Measurements from ENCODE around the gene CNTNAP2.

Gene CNTNAP2

DNA sequence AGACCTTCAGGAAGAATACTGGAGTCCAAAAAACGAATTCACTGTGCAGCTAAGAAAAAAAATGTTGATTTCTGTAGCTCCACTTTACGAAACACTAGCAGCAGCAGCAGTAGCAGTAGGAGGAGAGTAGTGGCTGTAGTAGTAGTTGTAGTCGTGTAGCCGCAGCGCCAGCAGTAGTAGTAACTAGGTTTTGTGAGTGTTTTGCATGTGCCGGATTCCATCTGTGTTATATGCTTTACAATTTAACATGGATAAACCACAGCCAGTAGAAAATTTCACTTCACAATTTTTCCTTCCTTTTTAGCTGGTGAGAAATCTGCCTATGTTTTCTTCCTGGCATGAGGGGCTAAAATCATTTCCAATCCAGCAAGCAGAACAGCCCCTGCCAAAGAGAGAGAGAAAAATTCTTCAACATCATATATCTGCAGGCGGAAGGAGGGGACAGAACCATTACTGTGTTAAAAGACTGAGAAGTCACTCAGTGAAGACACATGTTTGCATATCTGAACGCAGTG, 2325.6 kb downstream of the CNTNAP2 start:
- TF ChIP-seq, protein P1, sequence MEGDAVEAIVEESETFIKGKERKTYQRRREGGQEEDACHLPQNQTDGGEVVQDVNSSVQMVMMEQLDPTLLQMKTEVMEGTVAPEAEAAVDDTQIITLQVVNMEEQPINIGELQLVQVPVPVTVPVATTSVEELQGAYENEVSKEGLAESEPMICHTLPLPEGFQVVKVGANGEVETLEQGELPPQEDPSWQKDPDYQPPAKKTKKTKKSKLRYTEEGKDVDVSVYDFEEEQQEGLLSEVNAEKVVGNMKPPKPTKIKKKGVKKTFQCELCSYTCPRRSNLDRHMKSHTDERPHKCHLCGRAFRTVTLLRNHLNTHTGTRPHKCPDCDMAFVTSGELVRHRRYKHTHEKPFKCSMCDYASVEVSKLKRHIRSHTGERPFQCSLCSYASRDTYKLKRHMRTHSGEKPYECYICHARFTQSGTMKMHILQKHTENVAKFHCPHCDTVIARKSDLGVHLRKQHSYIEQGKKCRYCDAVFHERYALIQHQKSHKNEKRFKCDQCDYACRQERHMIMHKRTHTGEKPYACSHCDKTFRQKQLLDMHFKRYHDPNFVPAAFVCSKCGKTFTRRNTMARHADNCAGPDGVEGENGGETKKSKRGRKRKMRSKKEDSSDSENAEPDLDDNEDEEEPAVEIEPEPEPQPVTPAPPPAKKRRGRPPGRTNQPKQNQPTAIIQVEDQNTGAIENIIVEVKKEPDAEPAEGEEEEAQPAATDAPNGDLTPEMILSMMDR (IDR thresholded peaks at IDR 0.05; ENCODE audit: borderline replicate concordance, extremely low read depth, low read length, poor library complexity, severe bottlenecking) = no peak
- no peak for TF ChIP-seq EZH2 (IDR thresholded peaks at IDR 0.05; ENCODE audit: borderline replicate concordance, low read depth, low read length, severe bottlenecking)
- ATAC-seq (ENCODE audit: insufficient read depth, low read depth) = no peak
- H3K79me2 ChIP-seq (ENCODE audit: insufficient read depth, low read length) = no peaks in the 10 kb centered on the region

DNA sequence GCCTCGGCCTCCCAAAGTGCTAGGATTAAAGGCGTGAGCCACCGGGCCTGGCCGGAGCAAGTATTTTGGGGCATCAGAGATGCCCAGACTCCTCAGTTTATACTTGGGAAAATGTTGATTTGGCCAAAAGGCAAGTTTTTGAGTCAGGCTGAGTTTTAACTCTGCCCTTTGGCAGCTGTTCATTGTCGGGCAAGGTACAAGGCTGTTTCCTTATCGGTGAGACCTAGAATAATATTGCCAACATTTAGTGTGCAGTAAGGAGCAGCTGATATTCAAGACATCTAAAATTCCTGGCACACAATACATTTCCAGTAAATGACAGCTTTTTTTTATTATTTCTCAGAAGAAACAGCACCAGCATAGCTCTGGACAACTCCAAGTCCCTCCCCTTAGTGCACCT, 2326.3 kb downstream of the CNTNAP2 start:
- TF ChIP-seq EZH2 (IDR thresholded peaks at IDR 0.05; ENCODE audit: borderline replicate concordance, low read depth, low read length, severe bottlenecking) = no peak
- TF ChIP-seq, protein P1 (IDR thresholded peaks at IDR 0.05; ENCODE audit: borderline replicate concordance, extremely low read depth, low read length, poor library complexity, severe bottlenecking) = no peak
- Histone ChIP-seq H3K4me3 (ENCODE audit: low read depth in 1 of 2, low read length in 2 of 2) (no peak overlapping the region), H3K79me2 (ENCODE audit: insufficient read depth, low read length) (no peaks in the 10 kb centered on the region), H3K9me3 (ENCODE audit: insufficient read depth, low read length, severe bottlenecking) (no peaks in the 10 kb centered on the region), H2AFZ (ENCODE audit: low read depth, low read length) (no peak overlapping the region), H3K36me3 (ENCODE audit: insufficient read depth, low read length) (no peaks in the 10 kb centered on the region), H3K9ac (ENCODE audit: low read depth, low read length) (no peak overlapping the region), H4K20me1 (ENCODE audit: insufficient read depth, low read length) (no peaks in the 10 kb centered on the region), H3K27me3 (ENCODE audit: insufficient read depth, low read length, poor library complexity) (peaks cover 4% of the 10 kb centered on the region), H3K27ac (ENCODE audit: low read length) (no peak overlapping the region), H3K4me2 (ENCODE audit: insufficient read depth, low read length) (no peak overlapping the region), H3K4me1 (ENCODE audit: insufficient read depth, low read length) (no peaks in the 10 kb centered on the region)
- no peak for DNase-seq
- ATAC-seq (ENCODE audit: insufficient read depth, low read depth) = no peak

More for the DNA sequence above, 2325.6 kb downstream of the CNTNAP2 start:
- H3K27ac ChIP-seq (ENCODE audit: low read length) = no peak overlapping the region
- DNase-seq = no peak
- H3K4me2 ChIP-seq (ENCODE audit: insufficient read depth, low read length) = no peak overlapping the region
- H3K9ac ChIP-seq (ENCODE audit: low read depth, low read length) = no peak overlapping the region
- H2AFZ ChIP-seq (ENCODE audit: low read depth, low read length) = no peak overlapping the region
- no peaks in the 10 kb centered on the region for H3K4me1 ChIP-seq (ENCODE audit: insufficient read depth, low read length)
- H3K9me3 ChIP-seq (ENCODE audit: insufficient read depth, low read length, severe bottlenecking) = no peaks in the 10 kb centered on the region
- no peaks in the 10 kb centered on the region for H3K36me3 ChIP-seq (ENCODE audit: insufficient read depth, low read length)
- peaks cover 4% of the 10 kb centered on the region for H3K27me3 ChIP-seq (ENCODE audit: insufficient read depth, low read length, poor library complexity)
- no peak overlapping the region for H3K4me3 ChIP-seq (ENCODE audit: low read depth in 1 of 2, low read length in 2 of 2)
- no peaks in the 10 kb centered on the region for H4K20me1 ChIP-seq (ENCODE audit: insufficient read depth, low read length)

DNA sequence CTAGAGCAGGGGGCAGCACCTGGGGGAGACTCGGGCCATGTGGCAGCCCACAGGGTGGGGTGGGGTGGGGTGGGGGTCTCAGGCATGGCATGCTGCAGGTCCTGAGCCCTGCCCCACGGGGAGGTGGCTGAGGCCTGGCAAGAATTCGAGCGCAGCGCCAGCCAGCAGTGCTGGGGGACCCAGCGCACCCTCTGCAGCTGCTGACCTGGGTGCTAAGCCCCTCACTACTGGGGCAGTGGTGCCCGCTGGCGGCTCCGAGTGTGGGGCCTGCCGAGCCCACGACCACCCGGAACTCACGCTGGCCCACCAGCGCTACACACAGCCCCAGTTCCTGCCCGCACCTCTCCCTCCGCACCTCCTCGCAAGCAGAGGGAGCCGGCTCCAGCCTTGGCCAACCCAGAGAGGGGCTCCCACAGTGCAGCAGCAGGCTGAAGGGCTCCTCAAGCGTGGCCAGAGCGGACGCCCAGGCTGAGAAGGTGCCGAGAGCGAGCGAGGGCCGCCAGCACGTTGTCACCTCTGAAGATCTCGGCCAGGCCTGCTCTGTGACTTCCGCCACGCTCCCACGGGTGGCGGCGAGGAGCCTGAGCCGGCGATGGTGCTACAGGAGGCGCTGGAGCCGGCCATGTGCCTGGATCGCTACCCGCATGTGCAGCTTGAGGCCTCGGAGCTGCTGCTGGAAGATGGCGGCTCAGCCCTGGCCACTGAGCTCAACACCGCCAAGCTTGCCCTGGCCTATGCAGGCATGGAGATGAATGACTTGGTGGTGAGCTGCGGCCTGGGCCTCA, 2328.9 kb downstream of the CNTNAP2 start:
- Histone ChIP-seq H3K4me1 (ENCODE audit: insufficient read depth, low read length) (no peaks in the 10 kb centered on the region), H3K36me3 (ENCODE audit: insufficient read depth, low read length) (no peaks in the 10 kb centered on the region), H3K9ac (ENCODE audit: low read depth, low read length) (no peak overlapping the region), H3K4me3 (ENCODE audit: low read depth in 1 of 2, low read length in 2 of 2) (no peak overlapping the region), H3K27me3 (ENCODE audit: insufficient read depth, low read length, poor library complexity) (no peaks in the 10 kb centered on the region), H3K9me3 (ENCODE audit: insufficient read depth, low read length, severe bottlenecking) (no peaks in the 10 kb centered on the region), H2AFZ (ENCODE audit: low read depth, low read length) (no peak overlapping the region), H3K27ac (ENCODE audit: low read length) (no peak overlapping the region), H4K20me1 (ENCODE audit: insufficient read depth, low read length) (no peaks in the 10 kb centered on the region), H3K79me2 (ENCODE audit: insufficient read depth, low read length) (no peaks in the 10 kb centered on the region), H3K4me2 (ENCODE audit: insufficient read depth, low read length) (no peak overlapping the region)
- no peak for ATAC-seq (ENCODE audit: insufficient read depth, low read depth)
- no peak for DNase-seq
- TF ChIP-seq, protein P1 (IDR thresholded peaks at IDR 0.05; ENCODE audit: borderline replicate concordance, extremely low read depth, low read length, poor library complexity, severe bottlenecking) = no peak
- no peak for TF ChIP-seq EZH2 (IDR thresholded peaks at IDR 0.05; ENCODE audit: borderline replicate concordance, low read depth, low read length, severe bottlenecking)
